H9 (cell line): ENCODE measurements around the gene CPLANE1. TPM values are rescaled to one million over a fixed set of nuclear protein-coding genes. Genes with fewer than 3 reads are reported as not detected.

ENCODE experiments used
- DNase-seq: peaks from one replicate; pipeline ENCODE4 v3.0.0-alpha.2; 2017
- H2AFZ ChIP-seq: one replicate; pipeline ENCODE4 v1.6.1; 2013; ENCODE audit warnings: mild to moderate bottlenecking, low read length, control low read depth, moderate library complexity
- H2AK5ac ChIP-seq: 2 replicates; pipeline ENCODE4 v1.6.1; 2013; ENCODE audit warnings: low read length, control low read depth, mixed read lengths; ENCODE audit not compliant: insufficient read length
- H2BK120ac ChIP-seq: one replicate; pipeline ENCODE4 v1.6.1; 2013; ENCODE audit warnings: low read depth, mild to moderate bottlenecking, low read length, control low read depth, inconsistent platforms; ENCODE audit not compliant: poor library complexity, severe bottlenecking
- H2BK12ac ChIP-seq: 2 replicates; pipeline ENCODE4 v1.6.1; 2013; ENCODE audit warnings: low read length, control low read depth, mixed read lengths, low read depth; ENCODE audit not compliant: insufficient read length
- H2BK15ac ChIP-seq: 2 replicates; pipeline ENCODE4 v1.6.1; 2013; ENCODE audit warnings: low read depth, low read length, control low read depth
- H2BK20ac ChIP-seq: one replicate; pipeline ENCODE4 v1.6.1; 2013; ENCODE audit warnings: low read depth, mild to moderate bottlenecking, low read length, control low read depth, inconsistent platforms; ENCODE audit not compliant: poor library complexity, severe bottlenecking
- H2BK5ac ChIP-seq: 2 replicates; pipeline ENCODE4 v1.6.1; 2013; ENCODE audit warnings: low read length, control low read depth, mixed read lengths; ENCODE audit not compliant: insufficient read length
- H3K14ac ChIP-seq: 2 replicates; pipeline ENCODE4 v1.6.1; 2013; ENCODE audit warnings: low read length, control low read depth; ENCODE audit not compliant: insufficient read depth
- H3K18ac ChIP-seq: 2 replicates; pipeline ENCODE4 v1.6.1; 2013; ENCODE audit warnings: low read depth, mild to moderate bottlenecking, mixed read lengths, low read length, control low read depth; ENCODE audit not compliant: insufficient read length
- H3K23ac ChIP-seq: 2 replicates; pipeline ENCODE4 v1.6.1; 2013; ENCODE audit warnings: low read length, control low read depth, mixed read lengths, low read depth; ENCODE audit not compliant: insufficient read length
- H3K23me2 ChIP-seq: 2 replicates; pipeline ENCODE4 v1.6.1; 2013; ENCODE audit warnings: low read depth, mild to moderate bottlenecking, mixed read lengths, low read length, control low read depth; ENCODE audit not compliant: insufficient read length, poor library complexity, severe bottlenecking
- H3K27ac ChIP-seq: 2 replicates; pipeline ENCODE4 v1.5.1; 2013; ENCODE audit warnings: low read length, control low read depth, mixed read lengths, low read depth; ENCODE audit not compliant: insufficient read length
- H3K27me3 ChIP-seq: 2 replicates; pipeline ENCODE4 v1.6.1; 2013; ENCODE audit warnings: low read length, control low read depth, inconsistent platforms; ENCODE audit not compliant: insufficient read depth
- H3K4ac ChIP-seq: 2 replicates; pipeline ENCODE4 v1.6.1; 2013; ENCODE audit warnings: low read depth, mild to moderate bottlenecking, control low read depth, inconsistent platforms, low read length, moderate library complexity
- H3K4me1 ChIP-seq: 2 replicates; pipeline ENCODE4 v1.6.1; 2013; ENCODE audit warnings: low read length, control low read depth, inconsistent platforms; ENCODE audit not compliant: insufficient read depth
- H3K4me2 ChIP-seq: 2 replicates; pipeline ENCODE4 v1.6.1; 2013; ENCODE audit warnings: low read length, control low read depth, mixed read lengths; ENCODE audit not compliant: insufficient read length, insufficient read depth
- H3K56ac ChIP-seq: 2 replicates; pipeline ENCODE4 v1.6.1; 2013; ENCODE audit warnings: low read depth, mild to moderate bottlenecking, mixed read lengths, low read length, control low read depth; ENCODE audit not compliant: insufficient read length
- H3K79me1 ChIP-seq: 2 replicates; pipeline ENCODE4 v1.6.1; 2013; ENCODE audit warnings: low read depth, mild to moderate bottlenecking, moderate library complexity, low read length, control low read depth, inconsistent platforms; ENCODE audit not compliant: insufficient read depth, poor library complexity, severe bottlenecking
- H3K79me2 ChIP-seq: 2 replicates; pipeline ENCODE4 v1.6.1; 2013; ENCODE audit warnings: low read length, control low read depth, inconsistent platforms; ENCODE audit not compliant: insufficient read depth
- H3K9ac ChIP-seq: 2 replicates; pipeline ENCODE4 v1.6.1; 2013; ENCODE audit warnings: low read length, control low read depth, mixed read lengths; ENCODE audit not compliant: insufficient read length; ENCODE audit errors: extremely low read depth
- H3K9me3 ChIP-seq: one replicate; pipeline ENCODE4 v1.6.1; 2013; ENCODE audit warnings: low read depth, low read length, inconsistent platforms; ENCODE audit not compliant: control insufficient read depth
- H3T11ph ChIP-seq: one replicate; pipeline ENCODE4 v1.6.1; 2013; ENCODE audit warnings: mild to moderate bottlenecking, low read length, control low read depth, inconsistent platforms
- H4K20me1 ChIP-seq: one replicate; pipeline ENCODE4 v1.6.1; 2013; ENCODE audit not compliant: control insufficient read depth, insufficient read length, insufficient read depth
- H4K5ac ChIP-seq: 2 replicates; pipeline ENCODE4 v1.6.1; 2013; ENCODE audit warnings: low read depth, mild to moderate bottlenecking, mixed read lengths, low read length, control low read depth; ENCODE audit not compliant: insufficient read length
- H4K8ac ChIP-seq: replicated peaks from 2 replicates; pipeline ENCODE4 v1.6.1; 2013; ENCODE audit warnings: low read length, control low read depth, mixed read lengths, low read depth; ENCODE audit not compliant: insufficient read length
- H4K91ac ChIP-seq: 2 replicates; pipeline ENCODE4 v1.6.1; 2013; ENCODE audit warnings: low read depth, mild to moderate bottlenecking, moderate library complexity, mixed read lengths, low read length, control low read depth; ENCODE audit not compliant: insufficient read length
- H3K27ac Mint-ChIP-seq, 3 experiments: 2 replicates in 2 of 3; 3 replicates in 1 of 3; pipeline ENCODE4 v1.8.0; 2020 to 2021; ENCODE audit warnings: mixed read lengths in 3 of 3, mild to moderate bottlenecking in 1 of 3, moderate library complexity in 1 of 3
- H3K27me3 Mint-ChIP-seq: 2 replicates; pipeline ENCODE4 v1.8.0; 2021; ENCODE audit warnings: low read depth, mild to moderate bottlenecking, moderate library complexity, mixed read lengths
- H3K36me3 Mint-ChIP-seq, 3 experiments: 2 replicates in 2 of 3; 3 replicates in 1 of 3; pipeline ENCODE4 v1.8.0; 2020 to 2021; ENCODE audit warnings: low read depth in 3 of 3, mixed read lengths in 3 of 3; ENCODE audit not compliant: insufficient read depth in 1 of 3
- H3K4me1 Mint-ChIP-seq, 2 experiments: 2 replicates each; pipeline ENCODE4 v1.8.0; 2020; ENCODE audit warnings: mixed read lengths in 2 of 2
- H3K4me3 Mint-ChIP-seq, 2 experiments: 2 replicates in 1 of 2; 3 replicates in 1 of 2; pipeline ENCODE4 v1.8.0; 2020 to 2021; ENCODE audit warnings: mild to moderate bottlenecking in 2 of 2, mixed read lengths in 2 of 2, moderate library complexity in 1 of 2
- H3K9me3 Mint-ChIP-seq, 2 experiments: 2 replicates in 1 of 2; 3 replicates in 1 of 2; pipeline ENCODE4 v1.8.0; 2020; ENCODE audit warnings: mild to moderate bottlenecking in 2 of 2, mixed read lengths in 2 of 2, moderate library complexity in 1 of 2
- WGBS: extraction: QIAGEN DNeasy Blood & Tissue Kit; methylation state at CpG from one replicate; pipeline ENCODE4 v1.1.7; 2013; ENCODE audit warnings: missing lambda C conversion rate, low lambda C conversion rate, mixed read lengths; ENCODE audit not compliant: insufficient read length; ENCODE audit errors: extremely low coverage; 5-methylcytosine and 5-hydroxymethylcytosine counted together
- total RNA-seq: library from RNA; stranded (reverse); gene quantifications from 2 replicates; pipeline ENCODE4 v1.2.1, GENCODE V29; 2021
- TF ChIP-seq, protein P1 (sequence below): fragments of 200-600 bp; sonication (generic); conservative IDR thresholded peaks from 3 replicates; pipeline ENCODE4 v1.8.0; 2021; ENCODE audit warnings: antibody characterized with exemption, mild to moderate bottlenecking

CPLANE1 gene
- total RNA-seq, 1 experiment from 2014 or later: 11.6 TPM

- H3K36me3 Mint-ChIP-seq: peaks cover 0 to 4% (median 3%) of the 10 kb centered on the region in 3 experiments; a peak in 2 of 7 replicates
- no peaks in the 10 kb centered on the region for H3K9me3 Mint-ChIP-seq
- no peaks in the 10 kb centered on the region for H3K9me3 ChIP-seq
Observed at GRCh38 chr5:37077146-37077545, 172.0 kb downstream of the CPLANE1 start.

More at GRCh38 chr5:37077146-37077545, 172.0 kb downstream of the CPLANE1 start:
- Histone ChIP-seq H3K79me1 (no peaks in the 10 kb centered on the region), H3K27ac (no peak overlapping the region), H3K9ac (no peak overlapping the region), H2BK12ac (no peak overlapping the region), H2AK5ac (no peak overlapping the region), H3K4me2 (no peak overlapping the region), H4K91ac (no peak overlapping the region), H2AFZ (no peak overlapping the region), H4K5ac (no peak overlapping the region), H3K23ac (no peak overlapping the region), H2BK15ac (no peak overlapping the region), H2BK120ac (no peak overlapping the region), H4K20me1 (no peaks in the 10 kb centered on the region), H2BK5ac (no peak overlapping the region), H3K4ac (no peak overlapping the region), H3K18ac (no peak overlapping the region), H3K4me1 (no peaks in the 10 kb centered on the region), H3K27me3 (no peaks in the 10 kb centered on the region), H2BK20ac (no peak overlapping the region), H4K8ac (no peak overlapping the region), H3K79me2 (no peaks in the 10 kb centered on the region), H3K23me2 (no peaks in the 10 kb centered on the region), H3T11ph (no peak overlapping the region), H3K14ac (no peak overlapping the region), H3K56ac (no peak overlapping the region)
- DNase-seq: no peak
- no CpG with 5 or more reads among the region's 1 CpG for WGBS
- Mint-ChIP-seq H3K4me3 (no peak overlapping the region), H3K27ac (no peak overlapping the region), H3K27me3 (no peaks in the 10 kb centered on the region; the same call in 1 of the 2 replicates), H3K4me1 (no peaks in the 10 kb centered on the region)
- TF ChIP-seq, protein P1, sequence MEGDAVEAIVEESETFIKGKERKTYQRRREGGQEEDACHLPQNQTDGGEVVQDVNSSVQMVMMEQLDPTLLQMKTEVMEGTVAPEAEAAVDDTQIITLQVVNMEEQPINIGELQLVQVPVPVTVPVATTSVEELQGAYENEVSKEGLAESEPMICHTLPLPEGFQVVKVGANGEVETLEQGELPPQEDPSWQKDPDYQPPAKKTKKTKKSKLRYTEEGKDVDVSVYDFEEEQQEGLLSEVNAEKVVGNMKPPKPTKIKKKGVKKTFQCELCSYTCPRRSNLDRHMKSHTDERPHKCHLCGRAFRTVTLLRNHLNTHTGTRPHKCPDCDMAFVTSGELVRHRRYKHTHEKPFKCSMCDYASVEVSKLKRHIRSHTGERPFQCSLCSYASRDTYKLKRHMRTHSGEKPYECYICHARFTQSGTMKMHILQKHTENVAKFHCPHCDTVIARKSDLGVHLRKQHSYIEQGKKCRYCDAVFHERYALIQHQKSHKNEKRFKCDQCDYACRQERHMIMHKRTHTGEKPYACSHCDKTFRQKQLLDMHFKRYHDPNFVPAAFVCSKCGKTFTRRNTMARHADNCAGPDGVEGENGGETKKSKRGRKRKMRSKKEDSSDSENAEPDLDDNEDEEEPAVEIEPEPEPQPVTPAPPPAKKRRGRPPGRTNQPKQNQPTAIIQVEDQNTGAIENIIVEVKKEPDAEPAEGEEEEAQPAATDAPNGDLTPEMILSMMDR: no peak
